Measurements from ENCODE around the gene DAP.

Gene DAP

DNA sequence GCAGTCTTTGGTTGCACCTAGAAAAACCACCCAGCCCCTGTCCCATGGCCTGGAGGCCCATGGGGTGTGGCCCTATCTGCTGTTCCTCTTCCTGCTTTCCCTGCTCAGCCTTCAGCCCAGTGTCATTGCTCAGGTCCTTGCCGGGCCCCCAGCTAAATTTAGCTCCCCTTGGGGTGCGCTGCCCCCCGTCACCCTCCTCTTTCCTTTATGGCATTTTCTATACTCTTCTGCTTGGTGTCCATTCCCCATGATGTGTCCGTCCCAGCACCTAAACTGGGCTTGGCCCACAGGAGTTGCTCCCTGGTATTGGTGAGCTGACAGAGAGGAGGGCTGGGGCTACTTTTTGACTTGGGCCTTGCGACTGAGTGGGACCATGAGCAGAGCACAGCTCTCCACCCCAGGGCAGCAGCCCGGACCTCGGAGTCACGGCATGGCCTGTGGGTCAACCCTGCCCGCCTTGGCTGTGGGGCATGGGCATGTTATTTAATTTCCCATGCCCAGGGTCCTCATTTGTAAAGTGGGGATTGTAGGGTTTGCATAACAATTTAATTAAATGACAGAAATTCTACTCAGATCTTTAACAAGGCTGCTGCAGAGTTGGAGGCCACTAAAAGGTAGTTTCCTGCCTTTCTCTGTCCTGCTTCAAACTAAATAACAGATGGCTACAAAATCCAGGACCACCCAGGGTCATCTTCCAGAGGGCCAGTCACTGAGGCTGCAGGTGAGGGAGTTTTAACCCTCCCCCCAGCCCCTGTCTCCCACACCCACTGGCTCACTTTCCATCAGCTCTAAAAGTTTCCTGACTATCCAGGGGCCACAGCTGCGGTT, 98.2 kb downstream of the DAP start:
- H3K79me2 ChIP-seq (ENCODE audit: insufficient read depth, low read length) = no peaks in the 10 kb centered on the region
- no peaks in the 10 kb centered on the region for H3K9me3 ChIP-seq (ENCODE audit: insufficient read depth, low read length)
- H3K36me3 ChIP-seq (ENCODE audit: low read length) = no peaks in the 10 kb centered on the region
- H3K27me3 ChIP-seq (ENCODE audit: low read length) = no peaks in the 10 kb centered on the region
- no peaks in the 10 kb centered on the region for H3K9me2 ChIP-seq (replicated peaks; ENCODE audit: insufficient read depth, low read length)
- TF ChIP-seq EZH2phosphoT487 (conservative IDR thresholded peaks at IDR 0.05; ENCODE audit: low read length) = no peak
- TF ChIP-seq, protein P1, sequence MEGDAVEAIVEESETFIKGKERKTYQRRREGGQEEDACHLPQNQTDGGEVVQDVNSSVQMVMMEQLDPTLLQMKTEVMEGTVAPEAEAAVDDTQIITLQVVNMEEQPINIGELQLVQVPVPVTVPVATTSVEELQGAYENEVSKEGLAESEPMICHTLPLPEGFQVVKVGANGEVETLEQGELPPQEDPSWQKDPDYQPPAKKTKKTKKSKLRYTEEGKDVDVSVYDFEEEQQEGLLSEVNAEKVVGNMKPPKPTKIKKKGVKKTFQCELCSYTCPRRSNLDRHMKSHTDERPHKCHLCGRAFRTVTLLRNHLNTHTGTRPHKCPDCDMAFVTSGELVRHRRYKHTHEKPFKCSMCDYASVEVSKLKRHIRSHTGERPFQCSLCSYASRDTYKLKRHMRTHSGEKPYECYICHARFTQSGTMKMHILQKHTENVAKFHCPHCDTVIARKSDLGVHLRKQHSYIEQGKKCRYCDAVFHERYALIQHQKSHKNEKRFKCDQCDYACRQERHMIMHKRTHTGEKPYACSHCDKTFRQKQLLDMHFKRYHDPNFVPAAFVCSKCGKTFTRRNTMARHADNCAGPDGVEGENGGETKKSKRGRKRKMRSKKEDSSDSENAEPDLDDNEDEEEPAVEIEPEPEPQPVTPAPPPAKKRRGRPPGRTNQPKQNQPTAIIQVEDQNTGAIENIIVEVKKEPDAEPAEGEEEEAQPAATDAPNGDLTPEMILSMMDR (IDR thresholded peaks at IDR 0.05; ENCODE audit: insufficient read depth, low read length, poor library complexity, severe bottlenecking) = no peak
- no peak overlapping the region for H3K27ac ChIP-seq (ENCODE audit: low read depth, low read length)
- no peak overlapping the region for H3K4me2 ChIP-seq (ENCODE audit: low read depth, low read length, poor library complexity, severe bottlenecking)
- H4K20me1 ChIP-seq (ENCODE audit: low read depth, low read length) = no peaks in the 10 kb centered on the region
- H3K9ac ChIP-seq (ENCODE audit: low read length) = no peak overlapping the region
- H3K4me3 ChIP-seq (ENCODE audit: insufficient read depth, low read length, poor library complexity, severe bottlenecking) = no peak overlapping the region
- peaks cover 1% of the 10 kb centered on the region; the same call in 1 of the 2 replicates for H3F3A ChIP-seq (ENCODE audit: insufficient read depth)
- no peak overlapping the region for H2AFZ ChIP-seq (ENCODE audit: low read depth, low read length, severe bottlenecking)

- peaks cover 6% of the 10 kb centered on the region; the same call in 1 of the 2 replicates for H3F3A ChIP-seq (ENCODE audit: insufficient read depth)
- H3K36me3 ChIP-seq (ENCODE audit: low read length) = no peaks in the 10 kb centered on the region
- H3K4me3 ChIP-seq (ENCODE audit: insufficient read depth, low read length, poor library complexity, severe bottlenecking) = no peak overlapping the region
- H3K27me3 ChIP-seq (ENCODE audit: low read length) = no peaks in the 10 kb centered on the region
- TF ChIP-seq EZH2phosphoT487 (conservative IDR thresholded peaks at IDR 0.05; ENCODE audit: low read length) = no peak
- TF ChIP-seq, protein P1 (IDR thresholded peaks at IDR 0.05; ENCODE audit: insufficient read depth, low read length, poor library complexity, severe bottlenecking) = no peak
- no peak overlapping the region for H2AFZ ChIP-seq (ENCODE audit: low read depth, low read length, severe bottlenecking)
- no peaks in the 10 kb centered on the region for H4K20me1 ChIP-seq (ENCODE audit: low read depth, low read length)
- H3K9me3 ChIP-seq (ENCODE audit: insufficient read depth, low read length) = no peaks in the 10 kb centered on the region
- H3K4me2 ChIP-seq (ENCODE audit: low read depth, low read length, poor library complexity, severe bottlenecking) = no peak overlapping the region
- H3K9ac ChIP-seq (ENCODE audit: low read length) = no peak overlapping the region
- no peaks in the 10 kb centered on the region for H3K79me2 ChIP-seq (ENCODE audit: insufficient read depth, low read length)
- no peak overlapping the region for H3K27ac ChIP-seq (ENCODE audit: low read depth, low read length)
- H3K9me2 ChIP-seq (replicated peaks; ENCODE audit: insufficient read depth, low read length) = no peaks in the 10 kb centered on the region
Measured at GRCh38 chr5:10662083-10662482, 99.0 kb downstream of the DAP start.

DNA sequence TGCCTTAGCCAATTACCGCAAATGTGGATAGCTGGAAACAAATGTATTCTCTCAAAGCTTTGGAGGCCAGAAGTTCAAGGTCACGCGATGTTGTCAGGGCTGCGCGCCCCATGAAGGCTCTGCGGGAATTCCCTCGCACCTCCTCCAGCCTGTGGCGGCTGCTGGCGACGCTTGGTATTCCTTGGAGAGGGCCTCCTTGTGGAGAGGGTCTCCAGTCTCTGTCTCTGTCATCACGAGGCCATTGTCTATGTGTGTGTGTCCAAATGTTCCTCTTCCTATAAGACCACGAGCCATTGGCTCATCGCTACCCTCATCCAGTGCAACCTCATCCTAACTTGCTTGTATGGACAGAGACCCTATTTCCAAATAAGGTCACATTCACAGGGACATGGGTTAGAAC, 99.6 kb downstream of the DAP start:
- H2AFZ ChIP-seq (ENCODE audit: low read depth, low read length, severe bottlenecking) = no peak overlapping the region
- H3K27me3 ChIP-seq (ENCODE audit: low read length) = no peaks in the 10 kb centered on the region
- no peaks in the 10 kb centered on the region for H3K9me2 ChIP-seq (replicated peaks; ENCODE audit: insufficient read depth, low read length)
- peaks cover 6% of the 10 kb centered on the region; the same call in 1 of the 2 replicates for H3F3A ChIP-seq (ENCODE audit: insufficient read depth)
- H4K20me1 ChIP-seq (ENCODE audit: low read depth, low read length) = no peaks in the 10 kb centered on the region
- TF ChIP-seq, protein P1 (IDR thresholded peaks at IDR 0.05; ENCODE audit: insufficient read depth, low read length, poor library complexity, severe bottlenecking) = no peak
- no peak for TF ChIP-seq EZH2phosphoT487 (conservative IDR thresholded peaks at IDR 0.05; ENCODE audit: low read length)
- no peak overlapping the region for H3K27ac ChIP-seq (ENCODE audit: low read depth, low read length)
- H3K9me3 ChIP-seq (ENCODE audit: insufficient read depth, low read length) = no peaks in the 10 kb centered on the region
- no peak overlapping the region for H3K9ac ChIP-seq (ENCODE audit: low read length)
- no peak overlapping the region for H3K4me3 ChIP-seq (ENCODE audit: insufficient read depth, low read length, poor library complexity, severe bottlenecking)
- no peaks in the 10 kb centered on the region for H3K36me3 ChIP-seq (ENCODE audit: low read length)
- no peaks in the 10 kb centered on the region for H3K79me2 ChIP-seq (ENCODE audit: insufficient read depth, low read length)
- no peak overlapping the region for H3K4me2 ChIP-seq (ENCODE audit: low read depth, low read length, poor library complexity, severe bottlenecking)

All from SU-DHL-6 (cell line).